GM12878 (cell line): ENCODE data around the gene ITGA5. TPM values are rescaled to one million over a fixed set of nuclear protein-coding genes. Genes with fewer than 3 reads are reported as not detected.

Experiments
- ATAC-seq: fragments of 200-7000 bp; cut with Tn5 transposase; 3 replicates; pipeline ENCODE4 v1.9.1; 2020; ENCODE audit warnings: mild to moderate bottlenecking, moderate library complexity
- BruUV-seq: library from RNA; stranded (reverse); fragments of 400-500 nt; replicated peaks from 2 replicates; lab custom pipeline; 2021; lab: Mats Ljungman, UMichigan
- CTCF ChIA-PET: fragments of 300-600 bp; sonication (Branson Sonifier 250); formaldehyde crosslinking; extraction: SDS; loops from one replicate; lab custom pipeline; 2021; ENCODE audit warnings: inconsistent platforms; lab: Yijun Ruan, JAX
- POLR2A ChIA-PET: fragments of 350-600 bp; formaldehyde crosslinking; extraction: SDS; loops from one replicate; lab custom pipeline; 2021; ENCODE audit warnings: inconsistent platforms; lab: Charles Lee
- RAD21 ChIA-PET: fragments of 300-600 bp; sonication (Branson Sonifier 250); formaldehyde crosslinking; loops from one replicate; lab custom pipeline; 2023; ENCODE audit warnings: antibody characterized with exemption; ENCODE audit not compliant: unreplicated experiment; lab: Charles Lee
- SMC1A ChIA-PET: fragments of 300-600 bp; sonication (Branson Sonifier 250); formaldehyde crosslinking; loops from one replicate; lab custom pipeline; 2023; ENCODE audit not compliant: unreplicated experiment, uncharacterized antibody; lab: Charles Lee
- DNase-seq: peaks from one replicate; pipeline ENCODE4 v3.0.0-alpha.2; 2011; ENCODE audit warnings: low read depth, low spot score
- FAIRE-seq: peaks from 3 replicates; lab custom pipeline; 2011; peaks lifted over from hg19 to GRCh38; lab: Jason Lieb, UNC
- H2AFZ ChIP-seq: 2 replicates; pipeline ENCODE4 v1.6.0; 2011; ENCODE audit warnings: low read depth, low read length, control low read depth; ENCODE audit not compliant: control insufficient read depth
- H3K27ac ChIP-seq: 2 replicates; pipeline ENCODE4 v1.5.1; 2011; ENCODE audit warnings: control low read depth; ENCODE audit not compliant: control insufficient read depth, insufficient read depth
- H3K27me3 ChIP-seq, 2 experiments: replicated peaks in 1 of 2; 2 replicates each; pipeline versions ENCODE4 v1.6.0 to v1.6.1; 2011; ENCODE audit warnings: low read length in 1 of 2; ENCODE audit not compliant: control insufficient read depth in 2 of 2, insufficient read depth in 2 of 2
- H3K36me3 ChIP-seq, 2 experiments: 2 replicates each; pipeline ENCODE4 v1.5.1; 2011; ENCODE audit warnings: low read length in 1 of 2; ENCODE audit not compliant: control insufficient read depth in 2 of 2, insufficient read depth in 2 of 2
- H3K4me1 ChIP-seq: 2 replicates; pipeline ENCODE4 v1.6.1; 2011; ENCODE audit warnings: mild to moderate bottlenecking, low read length, moderate library complexity, mixed read lengths; ENCODE audit not compliant: control insufficient read depth, insufficient read depth
- H3K4me2 ChIP-seq: 2 replicates; pipeline ENCODE4 v1.6.0; 2011; ENCODE audit warnings: control low read depth; ENCODE audit not compliant: control insufficient read depth, insufficient read depth
- H3K4me3 ChIP-seq: fragments of 200-600 bp; sonication (generic); 2 replicates; pipeline ENCODE4 v1.5.1; 2016
- H3K79me2 ChIP-seq: 2 replicates; pipeline ENCODE4 v1.6.0; 2011; ENCODE audit warnings: low read length; ENCODE audit not compliant: control insufficient read depth, insufficient read depth
- H3K9ac ChIP-seq: 2 replicates; pipeline ENCODE4 v1.8.0; 2011; ENCODE audit warnings: low read length, control low read depth, mixed read lengths; ENCODE audit not compliant: control insufficient read depth, insufficient read depth
- H3K9me3 ChIP-seq: replicated peaks from 3 replicates; pipeline ENCODE4 v1.5.1; 2011; ENCODE audit warnings: mild to moderate bottlenecking, low read length; ENCODE audit not compliant: control insufficient read depth, insufficient read depth
- H4K20me1 ChIP-seq: 2 replicates; pipeline ENCODE4 v1.6.0; 2011; ENCODE audit not compliant: control insufficient read depth, insufficient read depth
- CBX5 ChIP-seq: sonication (generic); IDR thresholded peaks from 2 replicates; pipeline ENCODE4 v1.6.1; 2016; ENCODE audit warnings: low read depth, moderate library complexity, mild to moderate bottlenecking, inconsistent platforms
- CEBPB ChIP-seq, 2 experiments: fragments of 150-350 bp in 1 of 2; IDR thresholded peaks; 2 replicates each; pipeline ENCODE4 v1.6.1; 2012 to 2014; ENCODE audit warnings: low read depth in 2 of 2, low read length in 2 of 2, borderline replicate concordance in 1 of 2, inconsistent platforms in 1 of 2
- CREB1 ChIP-seq: IDR thresholded peaks from 2 replicates; pipeline ENCODE4 v1.6.1; 2012; ENCODE audit warnings: low read depth, mild to moderate bottlenecking, inconsistent platforms
- CUX1 ChIP-seq: IDR thresholded peaks from 2 replicates; pipeline ENCODE4 v1.6.1; 2012; ENCODE audit warnings: improper control_type of control experiment, low read depth, low read length; ENCODE audit not compliant: insufficient replicate concordance
- FOXM1 ChIP-seq: IDR thresholded peaks from 2 replicates; pipeline ENCODE4 v1.6.1; 2012; ENCODE audit warnings: low read depth, mild to moderate bottlenecking, inconsistent platforms, low read length, moderate library complexity
- GABPA ChIP-seq: IDR thresholded peaks from 2 replicates; pipeline ENCODE4 v1.6.1; 2014; ENCODE audit warnings: antibody characterized with exemption, low read depth, mild to moderate bottlenecking, inconsistent platforms
- NFYB ChIP-seq: IDR thresholded peaks from 2 replicates; pipeline ENCODE4 v1.6.1; 2011; ENCODE audit warnings: low read depth, mild to moderate bottlenecking, low read length, improper control_type of control experiment, moderate library complexity; ENCODE audit not compliant: insufficient read depth
- PML ChIP-seq: IDR thresholded peaks from 2 replicates; pipeline ENCODE4 v1.6.1; 2012; ENCODE audit warnings: low read length, inconsistent platforms
- SIX5 ChIP-seq: IDR thresholded peaks from 2 replicates; pipeline ENCODE4 v1.6.1; 2011; ENCODE audit warnings: mild to moderate bottlenecking, low read depth, low read length, moderate library complexity; ENCODE audit not compliant: severe bottlenecking
- WGBS: methylation state at CpG from one replicate; pipeline ENCODE4 v1.1.6; 2016; ENCODE audit warnings: low lambda C conversion rate; ENCODE audit not compliant: insufficient replicate concordance, insufficient coverage; ENCODE audit errors: missing lambda C conversion rate; 5-methylcytosine and 5-hydroxymethylcytosine counted together
- in situ Hi-C: fragments of 300-500 bp; cut with MboI; formaldehyde crosslinking; loops from 9 replicates; pipeline ENCODE4 v1.14.3; 2018; ENCODE audit warnings: mixed read lengths
- intact Hi-C: fragments of 100-400 bp; cut with micrococcal nuclease; formaldehyde crosslinking; loops from one replicate; pipeline ENCODE4 v1.14.2; 2022; ENCODE audit not compliant: unreplicated experiment
- polyA plus RNA-seq, 11 experiments: library from polyadenylated mRNA; depleted of rRNA in 4 of 11; unstranded in 6 of 11; stranded (reverse) in 5 of 11; fragments of >200 nt; fragmentation: Nextera tagmentation in 4 of 11; fragmentation: Illumina TruSeq in 1 of 11; extraction: Ambion mirVana in 4 of 11; extraction: Trizol in 1 of 11; gene quantifications; 1 replicate in 1 of 11; 2 replicates in 10 of 11; pipeline versions ENCODE4 v1.2.1 to v1.2.3, GENCODE V29; 2011 to 2016; ENCODE audit warnings: inconsistent platforms in 2 of 11, missing spikeins in 2 of 11, low read depth in 1 of 11
- total RNA-seq, 4 experiments: library from RNA; depleted of rRNA in 3 of 4; stranded (reverse); fragments of >200 nt in 3 of 4; fragmentation: Illumina TruSeq in 1 of 4; extraction: Trizol in 1 of 4; gene quantifications; 2 replicates each; pipeline versions ENCODE4 v1.2.1 to v1.2.3, GENCODE V29; 2013 to 2021
- TF ChIP-seq, protein P1 (sequence below): fragments of 450-650 bp; IDR thresholded peaks from 2 replicates; pipeline ENCODE4 v1.6.1; 2016; ENCODE audit warnings: mild to moderate bottlenecking

Gene ITGA5
- total and polyA plus RNA-seq, 10 of the 15 experiments (the other 5 are each of a cell fraction or from before 2014, with no cell fraction given), result 0.15 to 22.5 (median 0.61) TPM

- 30% methylated on average over 3 of the region's 3 CpGs for WGBS
- FAIRE-seq, result no peak
- H3K79me2 ChIP-seq, result no peaks in the 10 kb centered on the region
- DNase-seq, result no peak
- no peak overlapping the region for H3K4me2 ChIP-seq
- H3K27me3 ChIP-seq, result no peaks in the 10 kb centered on the region
- no peaks in the 10 kb centered on the region for H3K4me1 ChIP-seq
- no peak for ATAC-seq
- CTCF ChIA-PET, result interaction anchor here (0.6 to 4.1 kb wide), 23 partner anchors 8 to 332 kb away, joined by 3 to 58 read pairs (median 4); partner anchors contain the start of genes NCKAP1L and ZNF385A
- H4K20me1 ChIP-seq, result no peaks in the 10 kb centered on the region
- H3K27ac ChIP-seq, result no peak overlapping the region
- intact Hi-C loops (loop anchor here (1.0 kb wide), 1 partner anchor 46 kb away; no protein-coding TSS in a partner anchor), in situ Hi-C loops (no loop called here)
- no TSS peak for BruUV-seq
- POLR2A ChIA-PET, result interaction anchor here (0.5 to 0.7 kb wide), 4 partner anchors 23 to 115 kb away, joined by 3 to 5 read pairs (median 4); no protein-coding TSS in a partner anchor
- no peak overlapping the region for H2AFZ ChIP-seq
- SMC1A ChIA-PET, result interaction anchor here (0.7 to 2.6 kb wide), 7 partner anchors 9 to 69 kb away, joined by 3 to 17 read pairs (median 4); partner anchors contain the start of gene ZNF385A
- H3K9ac ChIP-seq, result no peak overlapping the region
- TF ChIP-seq CREB1 (no peak), NFYB (no peak), CBX5 (no peak), GABPA (no peak), CEBPB (IDR thresholded peaks at IDR 0.05; ENCODE audit: borderline replicate concordance in 1 of 2, low read depth in 2 of 2, low read length in 2 of 2) (no peak)
- H3K9me3 ChIP-seq, result no peaks in the 10 kb centered on the region
- H3K4me3 ChIP-seq, result no peak overlapping the region
- no peaks in the 10 kb centered on the region for H3K36me3 ChIP-seq
- RAD21 ChIA-PET, result interaction anchor here (0.7 to 2.0 kb wide), 7 partner anchors 12 to 173 kb away, joined by 3 to 7 read pairs (median 5); no protein-coding TSS in a partner anchor
These were observed 25.3 kb downstream of the ITGA5 start for GRCh38 chr12:54393743-54394142.

- ChIA-PET RAD21 (interaction anchor here (0.7 to 2.0 kb wide), 8 partner anchors 11 to 172 kb away, joined by 3 to 7 read pairs (median 4); partner anchors contain the start of gene CBX5), SMC1A (interaction anchor here (0.7 to 2.6 kb wide), 7 partner anchors 8 to 70 kb away, joined by 3 to 17 read pairs (median 4); partner anchors contain the start of gene ZNF385A), CTCF (interaction anchor here (0.6 to 4.1 kb wide), 24 partner anchors 8 to 332 kb away, joined by 3 to 58 read pairs (median 4); partner anchors contain the start of genes NCKAP1L and ZNF385A), POLR2A (interaction anchor here (0.5 to 0.6 kb wide), 2 partner anchors 23 to 114 kb away, joined by 3 to 5 read pairs; no protein-coding TSS in a partner anchor)
- WGBS, result 26% methylated on average over 5 of the region's 6 CpGs
- FAIRE-seq (no peak), DNase-seq (no peak), ATAC-seq (no peak)
- no peaks in the 10 kb centered on the region for H3K4me1 ChIP-seq
- H4K20me1 ChIP-seq, result no peaks in the 10 kb centered on the region
- no peaks in the 10 kb centered on the region for H3K27me3 ChIP-seq
- no peak overlapping the region for H2AFZ ChIP-seq
- no peak overlapping the region for H3K27ac ChIP-seq
- in situ Hi-C loops, result no loop called here
- no peaks in the 10 kb centered on the region for H3K79me2 ChIP-seq
- H3K9ac ChIP-seq, result no peak overlapping the region
- BruUV-seq, result no TSS peak
- H3K9me3 ChIP-seq, result no peaks in the 10 kb centered on the region
- intact Hi-C loops, result no loop called here
- no peak overlapping the region for H3K4me2 ChIP-seq
- H3K36me3 ChIP-seq, result no peaks in the 10 kb centered on the region
- H3K4me3 ChIP-seq, result no peak overlapping the region
- TF ChIP-seq PML (no peak), CUX1 (no peak), SIX5 (no peak), FOXM1 (no peak)
- TF ChIP-seq, protein P1, sequence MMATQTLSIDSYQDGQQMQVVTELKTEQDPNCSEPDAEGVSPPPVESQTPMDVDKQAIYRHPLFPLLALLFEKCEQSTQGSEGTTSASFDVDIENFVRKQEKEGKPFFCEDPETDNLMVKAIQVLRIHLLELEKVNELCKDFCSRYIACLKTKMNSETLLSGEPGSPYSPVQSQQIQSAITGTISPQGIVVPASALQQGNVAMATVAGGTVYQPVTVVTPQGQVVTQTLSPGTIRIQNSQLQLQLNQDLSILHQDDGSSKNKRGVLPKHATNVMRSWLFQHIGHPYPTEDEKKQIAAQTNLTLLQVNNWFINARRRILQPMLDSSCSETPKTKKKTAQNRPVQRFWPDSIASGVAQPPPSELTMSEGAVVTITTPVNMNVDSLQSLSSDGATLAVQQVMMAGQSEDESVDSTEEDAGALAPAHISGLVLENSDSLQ, result no peak
These were observed 25.9 kb downstream of the ITGA5 start for GRCh38 chr12:54393207-54393609.
